Natural killer cell (primary cell): ENCODE measurements around the gene ALK. TPM values are rescaled to one million over a fixed set of nuclear protein-coding genes. Genes with fewer than 3 reads are reported as not detected.

Source experiments
- ATAC-seq, 3 donors: fragments of 150-1000 bp in 2 of 3; fragments of 200-7000 bp in 1 of 3; cut with Tn5 transposase; 1 replicate in 1 of 3; 2 replicates in 2 of 3; pipeline ENCODE4 v1.10.0; 2021; ENCODE audit warnings: mild to moderate bottlenecking in 2 of 3, moderate library complexity in 2 of 3
- DNase-seq, 2 donors: peaks; one replicate each; pipeline versions ENCODE4 v3.0.0 to v3.0.0-alpha.2; 2013 to 2021; ENCODE audit warnings: mixed read lengths in 1 of 2
- H3K27ac ChIP-seq: one replicate; pipeline ENCODE4 v1.5.1; 2013; ENCODE audit warnings: mild to moderate bottlenecking, low read length
- H3K27me3 ChIP-seq: one replicate; pipeline ENCODE4 v1.6.1; 2013; ENCODE audit warnings: low read length; ENCODE audit not compliant: control insufficient read depth, insufficient read depth
- H3K36me3 ChIP-seq: one replicate; pipeline ENCODE4 v1.6.1; 2013; ENCODE audit warnings: low read length; ENCODE audit not compliant: control insufficient read depth, insufficient read depth
- H3K4me1 ChIP-seq: one replicate; pipeline ENCODE4 v1.6.1; 2013; ENCODE audit warnings: low read length; ENCODE audit not compliant: control insufficient read depth, insufficient read depth
- H3K4me3 ChIP-seq: one replicate; pipeline ENCODE4 v1.5.1; 2013; ENCODE audit warnings: low read length
- H3K9me3 ChIP-seq: one replicate; pipeline ENCODE4 v1.6.1; 2013; ENCODE audit warnings: low read length; ENCODE audit not compliant: control insufficient read depth, insufficient read depth
- H3K27ac Mint-ChIP-seq, 2 donors: one replicate each; pipeline ENCODE4 v1.8.0; 2022; ENCODE audit warnings: mild to moderate bottlenecking in 2 of 2, mixed read lengths in 2 of 2, moderate library complexity in 1 of 2
- H3K27me3 Mint-ChIP-seq, 2 donors: one replicate each; pipeline ENCODE4 v1.8.0; 2022; ENCODE audit warnings: low read depth in 2 of 2, mixed read lengths in 2 of 2
- H3K36me3 Mint-ChIP-seq: one replicate; pipeline ENCODE4 v1.8.0; 2022; ENCODE audit warnings: mixed read lengths
- H3K4me1 Mint-ChIP-seq, 2 donors: one replicate each; pipeline ENCODE4 v1.8.0; 2022; ENCODE audit warnings: mixed read lengths in 2 of 2
- H3K4me3 Mint-ChIP-seq: one replicate; pipeline ENCODE4 v1.8.0; 2022; ENCODE audit warnings: mild to moderate bottlenecking, moderate library complexity, mixed read lengths
- H3K9me3 Mint-ChIP-seq, 2 donors: one replicate each; pipeline ENCODE4 v1.8.0; 2022; ENCODE audit warnings: mixed read lengths in 2 of 2
- CTCF ChIP-seq: fragments of 200-600 bp; IDR thresholded peaks from one replicate; pipeline ENCODE4 v1.8.0; 2022; ENCODE audit warnings: antibody characterized with exemption
- WGBS: methylation state at CpG from one replicate; pipeline ENCODE4 v1.1.7; 2013; ENCODE audit warnings: missing lambda C conversion rate; ENCODE audit not compliant: insufficient coverage; 5-methylcytosine and 5-hydroxymethylcytosine counted together
- intact Hi-C: fragments of 100-400 bp; cut with micrococcal nuclease; formaldehyde crosslinking; loops from one replicate; pipeline ENCODE4 v1.14.2; 2022
- total RNA-seq, 4 donors: library from RNA; stranded (reverse); fragments of 120-200 nt in 1 of 4; gene quantifications; one replicate each; pipeline versions ENCODE4 v1.2.3 to v1.2.4, GENCODE V29; 2013 to 2022

The ALK gene
- total RNA-seq, 3 donors from 2014 or later (not counting 1 experiment from before 2014, with no cell fraction given), result not detected

- Histone ChIP-seq H3K4me3 (no peak overlapping the region), H3K27me3 (no peaks in the 10 kb centered on the region), H3K4me1 (no peaks in the 10 kb centered on the region), H3K36me3 (no peaks in the 10 kb centered on the region), H3K9me3 (no peaks in the 10 kb centered on the region), H3K27ac (no peak overlapping the region)
- Mint-ChIP-seq H3K36me3 (no peaks in the 10 kb centered on the region), H3K27ac (no peak overlapping the region), H3K4me3 (no peak overlapping the region), H3K4me1 (no peaks in the 10 kb centered on the region), H3K27me3 (peaks cover 6 to 21% of the 10 kb centered on the region in 2 donors), H3K9me3 (no peaks in the 10 kb centered on the region)
- no peak for ATAC-seq
- intact Hi-C loops, result no loop called here
- TF ChIP-seq CTCF, result no peak
- no peak for DNase-seq
- 85% methylated on average over 3 of the region's 5 CpGs for WGBS
Observed at GRCh38 chr2:29560566-29560965, 360.8 kb downstream of the ALK start.

GRCh38 chr2:29560030-29560429 lies 361.4 kb downstream of the ALK start:
- Mint-ChIP-seq H3K27ac (no peak overlapping the region), H3K9me3 (no peaks in the 10 kb centered on the region), H3K4me1 (no peaks in the 10 kb centered on the region), H3K27me3 (peaks cover 5 to 21% of the 10 kb centered on the region in 2 donors), H3K36me3 (no peaks in the 10 kb centered on the region), H3K4me3 (no peak overlapping the region)
- no peak for ATAC-seq
- no peaks in the 10 kb centered on the region for H3K9me3 ChIP-seq
- DNase-seq, result no peak
- no peak for TF ChIP-seq CTCF
- H3K4me1 ChIP-seq, result no peaks in the 10 kb centered on the region
- no CpG with 5 or more reads among the region's 1 CpG for WGBS
- H3K27ac ChIP-seq, result no peak overlapping the region
- no peaks in the 10 kb centered on the region for H3K27me3 ChIP-seq
- no peaks in the 10 kb centered on the region for H3K36me3 ChIP-seq
- intact Hi-C loops, result no loop called here
- H3K4me3 ChIP-seq, result no peak overlapping the region

GRCh38 chr2:29559578-29559977 lies 361.8 kb downstream of the ALK start:
- intact Hi-C loops, result no loop called here
- no peak for TF ChIP-seq CTCF
- no peak overlapping the region for H3K27ac Mint-ChIP-seq
- ATAC-seq (no peak), DNase-seq (no peak)
- 71% methylated on average over 1 of the region's 1 CpG for WGBS
- no peaks in the 10 kb centered on the region for H3K9me3 ChIP-seq
- H3K27me3 ChIP-seq, result no peaks in the 10 kb centered on the region
- H3K27ac ChIP-seq, result no peak overlapping the region
- no peaks in the 10 kb centered on the region for H3K4me1 Mint-ChIP-seq
- H3K4me3 Mint-ChIP-seq, result no peak overlapping the region
- no peaks in the 10 kb centered on the region for H3K4me1 ChIP-seq
- H3K4me3 ChIP-seq, result no peak overlapping the region
- H3K9me3 Mint-ChIP-seq, result no peaks in the 10 kb centered on the region
- peaks cover 5 to 18% of the 10 kb centered on the region in 2 donors for H3K27me3 Mint-ChIP-seq
- H3K36me3 Mint-ChIP-seq, result no peaks in the 10 kb centered on the region
- no peaks in the 10 kb centered on the region for H3K36me3 ChIP-seq

- no peak overlapping the region for H3K4me3 Mint-ChIP-seq
- DNase-seq (no peak), ATAC-seq (no peak)
- no peaks in the 10 kb centered on the region for H3K36me3 Mint-ChIP-seq
- no peaks in the 10 kb centered on the region for H3K9me3 Mint-ChIP-seq
- no peak overlapping the region for H3K27ac Mint-ChIP-seq
- no peak overlapping the region for H3K27ac ChIP-seq
- no peak overlapping the region for H3K4me3 ChIP-seq
- H3K36me3 ChIP-seq, result no peaks in the 10 kb centered on the region
- no peak for TF ChIP-seq CTCF
- intact Hi-C loops, result no loop called here
- no peaks in the 10 kb centered on the region for H3K9me3 ChIP-seq
- H3K27me3 ChIP-seq, result no peaks in the 10 kb centered on the region
- H3K4me1 Mint-ChIP-seq, result no peaks in the 10 kb centered on the region
- H3K4me1 ChIP-seq, result no peaks in the 10 kb centered on the region
- H3K27me3 Mint-ChIP-seq, result peaks cover 8 to 24% of the 10 kb centered on the region in 2 donors
Observed at GRCh38 chr2:29558097-29558496, 363.3 kb downstream of the ALK start.
